Stomach (tissue), 8 donors: Measurements from ENCODE around the gene CYP3A7. TPM values are rescaled to one million over a fixed set of nuclear protein-coding genes. Genes with fewer than 3 reads are reported as not detected.

ENCODE experiments used
- polyA plus RNA-seq, 3 donors: library from polyadenylated mRNA; stranded (reverse); fragments of 200-250 nt; gene quantifications; one replicate each; pipeline ENCODE4 v1.2.3, GENCODE V29; 2013
- small RNA-seq, 4 donors: library from RNA; depleted of rRNA; stranded (forward); fragments of <200 nt; gene quantifications; one replicate each; pipeline ENCODE3, GENCODE V24; 2016
- total RNA-seq, 5 donors: library from RNA; depleted of rRNA; stranded (reverse); fragments of >200 nt; gene quantifications; one replicate each; pipeline versions ENCODE4 v1.1.0 to v1.2.3, GENCODE V29; 2014 to 2016
- donor health status: healthy with polysubstance abuse.
- donor health status: Bipolar disorder and iron deficiency.
- donor health status: healthy.

Gene CYP3A7
- total and polyA plus RNA-seq, 8 donors = not detected

Small RNAs within 50 kb of the gene (small RNA-seq; reads per million reads assigned to genes)
- gene CYP3A51P = 0 reads per million in 4 donors
- 0 reads per million in 4 donors for gene CYP3A7-CYP3A51P

Other genes with a start within 250 kb of the CYP3A7 start
- gene ZNF394, start 234.9 kb downstream of the CYP3A7 start, total RNA-seq = 100 to 1,000 TPM in 1 of 5 donors, 10 to 100 TPM in 4; 16.9 to 177 (median 48.0) TPM
- gene ZNF394, start 234.9 kb downstream of the CYP3A7 start, polyA plus RNA-seq = 10 to 100 TPM; 15.7 to 16.7 (median 16.4) TPM
- gene ZKSCAN5, start 230.5 kb downstream of the CYP3A7 start, total RNA-seq = 10 to 100 TPM in 1 of 5 donors, 1 to 10 TPM in 3, under 1 TPM in 1; 0.58 to 11.4 (median 4.0) TPM
- gene ZKSCAN5, start 230.5 kb downstream of the CYP3A7 start, polyA plus RNA-seq = 1 to 10 TPM; 2.7 to 3.8 (median 2.9) TPM
- 10 to 100 TPM in 1 of 5 donors, 1 to 10 TPM in 2, under 1 TPM in 2; 0.45 to 35.9 (median 3.3) TPM for gene FAM200A, start 183.1 kb downstream of the CYP3A7 start, total RNA-seq
- gene FAM200A, start 183.1 kb downstream of the CYP3A7 start, polyA plus RNA-seq = 1 to 10 TPM; 3.1 to 4.2 (median 3.5) TPM
- 100 to 1,000 TPM in 2 of 5 donors, 10 to 100 TPM in 3; 55.8 to 162 (median 94.5) TPM for gene ZNF655, start 176.6 kb downstream of the CYP3A7 start, total RNA-seq
- 10 to 100 TPM; 33.0 to 41.2 (median 37.5) TPM for gene ZNF655, start 176.6 kb downstream of the CYP3A7 start, polyA plus RNA-seq
- 1 to 10 TPM in 1 of 5 donors, under 1 TPM in 1, not detected in 3; 0.73 to 4.3 TPM for gene TMEM225B, start 136.9 kb downstream of the CYP3A7 start, total RNA-seq
- 1 to 10 TPM in 1 of 3 donors, under 1 TPM in 1, not detected in 1; 0.75 to 1.2 TPM for gene TMEM225B, start 136.9 kb downstream of the CYP3A7 start, polyA plus RNA-seq
- 10 to 100 TPM; 10.7 to 16.2 (median 12.3) TPM for gene ZSCAN25, start 118.2 kb downstream of the CYP3A7 start, total RNA-seq
- gene ZSCAN25, start 118.2 kb downstream of the CYP3A7 start, polyA plus RNA-seq = 1 to 10 TPM; 3.5 to 4.1 (median 3.7) TPM
- 100 to 1,000 TPM in 4 of 5 donors, 10 to 100 TPM in 1; 45.2 to 538 (median 423) TPM for gene CYP3A5, start 55.2 kb downstream of the CYP3A7 start, total RNA-seq
- gene CYP3A5, start 55.2 kb downstream of the CYP3A7 start, polyA plus RNA-seq = 10 to 100 TPM; 26.3 to 81.7 (median 44.5) TPM
- 10 to 100 TPM in 1 of 5 donors, 1 to 10 TPM in 1, not detected in 3; 1.7 to 23.5 TPM for gene CYP3A4, start 49.0 kb upstream of the CYP3A7 start, total RNA-seq
- under 1 TPM in 1 of 3 donors, not detected in 2; 0.31 TPM for gene CYP3A4, start 49.0 kb upstream of the CYP3A7 start, polyA plus RNA-seq
- gene CYP3A43, start 92.8 kb upstream of the CYP3A7 start, total RNA-seq = not detected
- gene CYP3A43, start 92.8 kb upstream of the CYP3A7 start, polyA plus RNA-seq = not detected
- 1 to 10 TPM in 1 of 5 donors, not detected in 4; 1.1 TPM for gene OR2AE1, start 141.8 kb upstream of the CYP3A7 start, total RNA-seq
- not detected for gene OR2AE1, start 141.8 kb upstream of the CYP3A7 start, polyA plus RNA-seq
- gene TRIM4, start 184.3 kb upstream of the CYP3A7 start, total RNA-seq = 10 to 100 TPM; 25.3 to 46.1 (median 40.3) TPM
- gene TRIM4, start 184.3 kb upstream of the CYP3A7 start, polyA plus RNA-seq = 10 to 100 TPM; 12.6 to 21.8 (median 13.8) TPM
- gene GJC3, start 194.4 kb upstream of the CYP3A7 start, total RNA-seq = not detected
- gene GJC3, start 194.4 kb upstream of the CYP3A7 start, polyA plus RNA-seq = under 1 TPM in 2 of 3 donors, not detected in 1; 0.15 to 0.75 TPM
- gene AZGP1, start 240.8 kb upstream of the CYP3A7 start, total RNA-seq = 10 to 100 TPM in 2 of 5 donors, 1 to 10 TPM in 2, not detected in 1; 6.8 to 92.3 (median 32.7) TPM
- gene AZGP1, start 240.8 kb upstream of the CYP3A7 start, polyA plus RNA-seq = 100 to 1,000 TPM; 235 to 461 (median 422) TPM